ENCODE data around the gene CIDEC.
"Not testable (repeated sequence)": the region's sequence is repeated elsewhere in the genome, so short reads cannot be mapped to it uniquely, and the experiment has no call there.

The CIDEC gene

DNA sequence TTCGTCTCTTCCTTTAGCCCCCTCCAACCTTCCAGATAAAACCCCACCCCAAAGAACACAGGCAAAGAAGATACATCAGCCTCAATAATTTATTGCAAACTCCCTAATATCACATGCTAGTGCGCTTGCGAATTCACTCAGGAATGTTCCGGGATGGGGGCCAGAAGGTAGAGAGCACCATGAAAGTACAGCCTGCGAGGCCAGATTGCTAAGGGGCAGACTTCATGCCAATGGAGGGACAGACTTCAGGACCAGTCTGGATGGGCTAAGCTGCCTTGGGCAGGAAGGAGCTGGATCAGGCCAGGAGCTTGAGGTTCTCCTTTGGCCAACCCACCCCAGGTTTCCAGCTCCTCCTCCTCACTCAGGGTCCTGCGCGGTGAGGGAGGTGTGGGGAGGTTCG, 13.4 kb downstream of the CIDEC start:
- no peaks in the 10 kb centered on the region for H3K9me3 ChIP-seq (ENCODE audit: insufficient read depth, low read depth, low read length)
- H3K27me3 ChIP-seq (ENCODE audit: insufficient read depth, low read length), result peaks cover 16% of the 10 kb centered on the region
- no peak overlapping the region for H3K9ac ChIP-seq (ENCODE audit: low read depth, low read length)
- no peak overlapping the region for H3K4me3 ChIP-seq (ENCODE audit: low read length)
- no peak overlapping the region for H3K27ac ChIP-seq (ENCODE audit: low read length)
- H3K4me1 ChIP-seq (ENCODE audit: insufficient read depth, low read length), result no peaks in the 10 kb centered on the region; the same call in 1 of the 2 replicates
- H3K36me3 ChIP-seq (ENCODE audit: insufficient read depth, low read depth, low read length), result no peaks in the 10 kb centered on the region

- H3K4me3 ChIP-seq (ENCODE audit: low read length); H3K9ac ChIP-seq (ENCODE audit: low read depth, low read length); H3K4me1 ChIP-seq (ENCODE audit: insufficient read depth, low read length): not testable (repeated sequence)
Measured at GRCh38 chr3:9865125-9865637, 14.9 kb downstream of the CIDEC start.

DNA sequence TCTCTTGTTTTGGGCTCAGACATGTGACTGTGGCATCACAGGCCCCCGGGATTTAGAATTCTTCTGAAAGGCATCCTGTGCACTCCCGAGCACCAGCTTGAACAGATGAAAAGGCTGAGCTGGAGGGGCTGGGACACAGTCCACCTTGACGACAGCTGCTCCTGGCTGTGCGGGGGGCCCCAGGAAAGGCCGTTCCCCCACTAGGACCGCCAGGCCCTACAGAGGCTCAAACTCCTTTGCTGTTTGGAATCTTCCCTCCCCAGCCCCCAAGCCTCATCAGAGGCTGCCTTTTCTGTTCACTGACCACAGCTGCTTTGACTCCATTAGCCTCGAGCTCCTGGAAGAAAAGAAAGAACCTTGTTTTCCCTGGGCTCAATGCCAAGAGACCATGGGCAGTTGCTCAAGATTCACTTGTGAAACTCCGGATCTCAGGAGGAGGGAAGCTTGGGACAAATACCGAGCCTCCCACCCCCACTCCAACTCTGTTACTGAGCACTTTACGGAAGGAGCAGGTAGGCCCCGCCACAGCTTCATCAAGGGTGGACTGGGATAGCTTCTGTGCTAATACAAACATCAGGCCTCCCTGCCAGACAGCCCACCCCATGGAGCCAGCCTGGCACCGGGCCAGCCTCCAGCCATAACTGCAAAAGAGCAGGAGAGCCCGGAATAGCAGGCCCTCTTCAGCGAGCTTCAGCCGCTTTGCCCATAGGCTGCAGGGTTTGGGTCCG, 15.7 kb downstream of the CIDEC start:
- Histone ChIP-seq H3K4me3 (ENCODE audit: low read length) (no peak overlapping the region), H3K36me3 (ENCODE audit: insufficient read depth, low read depth, low read length) (no peaks in the 10 kb centered on the region), H3K27ac (ENCODE audit: low read length) (no peak overlapping the region), H3K27me3 (ENCODE audit: insufficient read depth, low read length) (peaks cover 19% of the 10 kb centered on the region), H3K9me3 (ENCODE audit: insufficient read depth, low read depth, low read length) (no peaks in the 10 kb centered on the region), H3K4me1 (ENCODE audit: insufficient read depth, low read length) (peaks cover 4% of the 10 kb centered on the region; the same call in 1 of the 2 replicates), H3K9ac (ENCODE audit: low read depth, low read length) (no peak overlapping the region)

More at GRCh38 chr3:9865125-9865637, 14.9 kb downstream of the CIDEC start:
- not testable (repeated sequence) for H3K36me3 ChIP-seq (ENCODE audit: insufficient read depth, low read depth, low read length); H3K9me3 ChIP-seq (ENCODE audit: insufficient read depth, low read depth, low read length); H3K27ac ChIP-seq (ENCODE audit: low read length)
- H3K27me3 ChIP-seq (ENCODE audit: insufficient read depth, low read length), result peaks cover 19% of the 10 kb centered on the region

DNA sequence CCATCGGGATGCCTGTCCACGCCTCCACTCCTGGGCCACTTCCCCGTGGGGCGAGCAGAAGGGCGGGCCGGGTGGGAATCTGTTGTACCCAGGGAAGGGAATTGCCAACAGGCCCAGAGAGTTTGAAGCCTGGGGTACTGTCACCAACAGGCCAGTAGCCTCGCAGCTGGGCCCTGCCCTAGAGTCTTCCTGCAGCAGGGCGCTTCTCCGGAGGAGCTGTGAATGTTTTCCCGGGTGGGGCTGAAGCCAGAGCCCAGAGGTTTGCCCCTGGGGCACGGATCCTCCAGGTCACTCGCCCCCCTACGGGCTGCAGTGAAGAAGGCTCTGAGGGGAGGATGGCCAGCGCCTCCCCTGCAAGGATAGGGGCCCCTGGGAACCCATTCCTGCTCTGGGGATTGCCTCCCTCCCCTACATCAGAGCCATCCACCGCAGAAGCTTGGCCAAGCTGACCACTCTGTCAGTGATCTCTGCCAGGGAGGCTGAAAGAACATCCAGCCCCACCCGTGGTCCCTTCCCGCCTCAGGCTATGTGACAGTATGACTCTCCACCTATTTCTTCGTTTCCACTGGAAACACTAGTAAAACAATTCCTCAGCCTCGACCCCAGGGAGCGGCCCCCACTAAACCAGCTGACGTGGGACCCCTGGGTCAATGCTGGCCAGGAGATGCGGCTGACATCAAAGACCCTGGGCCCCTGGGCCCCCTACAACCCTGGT, 16.8 kb downstream of the CIDEC start:
- Histone ChIP-seq H3K27me3 (ENCODE audit: insufficient read depth, low read length) (peaks cover 19% of the 10 kb centered on the region), H3K4me1 (ENCODE audit: insufficient read depth, low read length) (peaks cover 4% of the 10 kb centered on the region; the same call in 1 of the 2 replicates), H3K4me3 (ENCODE audit: low read length) (peak overlapping the region; percentile 61; the same call in 1 of the 2 replicates), H3K36me3 (ENCODE audit: insufficient read depth, low read depth, low read length) (no peaks in the 10 kb centered on the region), H3K9me3 (ENCODE audit: insufficient read depth, low read depth, low read length) (no peaks in the 10 kb centered on the region), H3K27ac (ENCODE audit: low read length) (no peak overlapping the region), H3K9ac (ENCODE audit: low read depth, low read length) (no peak overlapping the region)

GRCh38 chr3:9862391-9863057, 17.5 kb downstream of the CIDEC start:
- no peaks in the 10 kb centered on the region for H3K36me3 ChIP-seq (ENCODE audit: insufficient read depth, low read depth, low read length)
- peaks cover 4% of the 10 kb centered on the region; the same call in 1 of the 2 replicates for H3K4me1 ChIP-seq (ENCODE audit: insufficient read depth, low read length)
- peak overlapping the region; percentile 61; the same call in 1 of the 2 replicates for H3K4me3 ChIP-seq (ENCODE audit: low read length)
- peaks cover 19% of the 10 kb centered on the region for H3K27me3 ChIP-seq (ENCODE audit: insufficient read depth, low read length)
- H3K9ac ChIP-seq (ENCODE audit: low read depth, low read length), result no peak overlapping the region; the same call in 1 of the 2 replicates
- H3K9me3 ChIP-seq (ENCODE audit: insufficient read depth, low read depth, low read length), result no peaks in the 10 kb centered on the region
- no peak overlapping the region for H3K27ac ChIP-seq (ENCODE audit: low read length)

GRCh38 chr3:9861626-9862130, 18.4 kb downstream of the CIDEC start:
- Histone ChIP-seq H3K4me1 (ENCODE audit: insufficient read depth, low read length) (peaks cover 4% of the 10 kb centered on the region; the same call in 1 of the 2 replicates), H3K27ac (ENCODE audit: low read length) (no peak overlapping the region), H3K9ac (ENCODE audit: low read depth, low read length) (no peak overlapping the region), H3K27me3 (ENCODE audit: insufficient read depth, low read length) (peaks cover 19% of the 10 kb centered on the region), H3K4me3 (ENCODE audit: low read length) (no peak overlapping the region; the same call in 1 of the 2 replicates), H3K9me3 (ENCODE audit: insufficient read depth, low read depth, low read length) (no peaks in the 10 kb centered on the region), H3K36me3 (ENCODE audit: insufficient read depth, low read depth, low read length) (no peaks in the 10 kb centered on the region)

GRCh38 chr3:9861201-9861600, 18.9 kb downstream of the CIDEC start:
- H3K9ac ChIP-seq (ENCODE audit: low read depth, low read length), result no peak overlapping the region
- H3K27me3 ChIP-seq (ENCODE audit: insufficient read depth, low read length), result peaks cover 19% of the 10 kb centered on the region
- no peak overlapping the region for H3K27ac ChIP-seq (ENCODE audit: low read length)
- H3K4me3 ChIP-seq (ENCODE audit: low read length), result no peak overlapping the region; the same call in 1 of the 2 replicates
- H3K9me3 ChIP-seq (ENCODE audit: insufficient read depth, low read depth, low read length), result no peaks in the 10 kb centered on the region
- peaks cover 4% of the 10 kb centered on the region; the same call in 1 of the 2 replicates for H3K4me1 ChIP-seq (ENCODE audit: insufficient read depth, low read length)
- H3K36me3 ChIP-seq (ENCODE audit: insufficient read depth, low read depth, low read length), result no peaks in the 10 kb centered on the region

DNA sequence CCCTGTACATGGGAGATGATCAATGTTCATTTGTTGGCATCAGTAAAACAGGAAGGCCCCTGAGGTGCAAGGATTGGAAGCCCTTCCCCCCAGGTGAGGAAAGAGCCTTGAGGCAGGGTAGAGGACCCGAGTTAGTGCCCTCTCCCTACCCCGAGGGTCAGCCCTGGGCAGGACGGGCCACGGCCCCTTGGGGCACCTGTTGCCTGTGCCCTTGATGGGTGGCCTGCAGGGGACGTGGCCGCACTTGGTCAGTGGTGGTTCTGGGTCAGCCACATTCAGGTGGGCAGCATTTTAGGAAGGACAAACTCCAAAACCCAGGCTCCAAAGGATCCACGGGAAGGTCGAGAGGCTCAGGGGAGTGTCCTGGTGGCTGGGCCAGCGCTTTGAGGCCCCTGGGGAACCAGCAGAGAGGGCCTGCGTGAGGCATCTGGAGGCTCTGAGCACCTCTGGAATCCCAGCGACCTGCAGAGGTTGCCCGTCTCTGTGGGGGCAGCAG, 20.5 kb downstream of the CIDEC start:
- Histone ChIP-seq H3K27me3 (ENCODE audit: insufficient read depth, low read length) (peaks cover 19% of the 10 kb centered on the region), H3K36me3 (ENCODE audit: insufficient read depth, low read depth, low read length) (no peaks in the 10 kb centered on the region), H3K4me1 (ENCODE audit: insufficient read depth, low read length) (peaks cover 4% of the 10 kb centered on the region; the same call in 1 of the 2 replicates), H3K9me3 (ENCODE audit: insufficient read depth, low read depth, low read length) (no peaks in the 10 kb centered on the region), H3K9ac (ENCODE audit: low read depth, low read length) (no peak overlapping the region), H3K27ac (ENCODE audit: low read length) (no peak overlapping the region), H3K4me3 (ENCODE audit: low read length) (no peak overlapping the region)

GRCh38 chr3:9855594-9855993, 24.5 kb downstream of the CIDEC start:
- no peaks in the 10 kb centered on the region for H3K4me1 ChIP-seq (ENCODE audit: insufficient read depth, low read length)
- H3K9me3 ChIP-seq (ENCODE audit: insufficient read depth, low read depth, low read length), result no peaks in the 10 kb centered on the region
- no peaks in the 10 kb centered on the region for H3K27me3 ChIP-seq (ENCODE audit: insufficient read depth, low read length)
- no peak overlapping the region for H3K9ac ChIP-seq (ENCODE audit: low read depth, low read length)
- H3K27ac ChIP-seq (ENCODE audit: low read length), result no peak overlapping the region
- H3K4me3 ChIP-seq (ENCODE audit: low read length), result no peak overlapping the region
- H3K36me3 ChIP-seq (ENCODE audit: insufficient read depth, low read depth, low read length), result no peaks in the 10 kb centered on the region

DNA sequence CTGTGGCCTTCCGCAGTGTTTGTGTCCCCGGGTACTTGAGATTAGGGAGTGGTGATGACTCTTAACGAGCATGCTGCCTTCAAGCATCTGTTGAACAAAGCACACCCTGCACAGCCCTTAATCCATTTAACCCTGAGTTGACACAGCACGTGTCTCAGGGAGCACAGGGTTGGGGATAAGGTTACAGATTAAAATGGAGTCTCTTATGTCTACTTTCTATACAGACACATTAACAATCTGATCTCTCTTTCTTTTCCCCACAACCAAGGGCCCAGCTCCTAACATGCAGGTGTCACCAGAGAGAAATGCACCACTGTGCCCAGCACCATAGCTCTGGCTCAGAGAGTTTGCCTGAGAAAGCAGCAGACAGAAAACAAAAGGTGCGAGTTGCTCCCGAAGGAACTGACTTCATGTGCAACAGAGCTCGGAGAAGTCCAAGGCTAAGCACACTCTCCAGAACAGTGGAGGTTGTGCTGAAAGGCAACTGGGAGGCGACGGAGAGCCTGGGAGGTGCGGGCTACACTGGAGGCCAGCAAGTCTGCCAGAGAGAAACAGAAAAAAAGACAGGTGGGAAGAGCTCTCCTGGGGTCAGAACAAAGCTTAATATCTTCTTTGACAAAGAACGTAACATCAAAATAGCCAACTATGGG, 25.6 kb downstream of the CIDEC start:
- H3K4me1 ChIP-seq (ENCODE audit: insufficient read depth, low read length); H3K9ac ChIP-seq (ENCODE audit: low read depth, low read length); H3K36me3 ChIP-seq (ENCODE audit: insufficient read depth, low read depth, low read length); H3K27me3 ChIP-seq (ENCODE audit: insufficient read depth, low read length); H3K27ac ChIP-seq (ENCODE audit: low read length); H3K9me3 ChIP-seq (ENCODE audit: insufficient read depth, low read depth, low read length); H3K4me3 ChIP-seq (ENCODE audit: low read length): not testable (repeated sequence)

- no peaks in the 10 kb centered on the region for H3K27me3 ChIP-seq (ENCODE audit: insufficient read depth, low read length)
- H3K9me3 ChIP-seq (ENCODE audit: insufficient read depth, low read depth, low read length), result no peaks in the 10 kb centered on the region
- H3K9ac ChIP-seq (ENCODE audit: low read depth, low read length), result no peak overlapping the region
- no peak overlapping the region for H3K4me3 ChIP-seq (ENCODE audit: low read length)
- no peaks in the 10 kb centered on the region for H3K36me3 ChIP-seq (ENCODE audit: insufficient read depth, low read depth, low read length)
- no peak overlapping the region for H3K27ac ChIP-seq (ENCODE audit: low read length)
- H3K4me1 ChIP-seq (ENCODE audit: insufficient read depth, low read length), result no peaks in the 10 kb centered on the region
Measured at GRCh38 chr3:9852528-9852927, 27.5 kb downstream of the CIDEC start.
